Gastrocnemius medialis (tissue), 4 donors: ENCODE data around the gene SDS.
"Not testable (repeated sequence)": the region's sequence is repeated elsewhere in the genome, so short reads cannot be mapped to it uniquely, and the experiment has no call there.

Source experiments
- POLR2A ChIP-seq, 2 donors: fragments of 450-650 bp; IDR thresholded peaks; one replicate each; pipeline ENCODE4 v1.6.1; 2017; ENCODE audit warnings: antibody characterized with exemption in 2 of 2, mild to moderate bottlenecking in 2 of 2, moderate library complexity in 2 of 2
- TF ChIP-seq, protein P1 (sequence below), 5 experiments: fragments of 450-650 bp in 3 of 5; fragments of 200-600 bp in 2 of 5; sonication (generic) in 2 of 5; IDR thresholded peaks in 4 of 5; conservative IDR thresholded peaks in 1 of 5; 1 replicate in 4 of 5; 2 replicates in 1 of 5; pipeline ENCODE4 v1.5.1; 2016 to 2019; ENCODE audit warnings: antibody characterized with exemption in 5 of 5, mild to moderate bottlenecking in 3 of 5, moderate library complexity in 3 of 5

DNA sequence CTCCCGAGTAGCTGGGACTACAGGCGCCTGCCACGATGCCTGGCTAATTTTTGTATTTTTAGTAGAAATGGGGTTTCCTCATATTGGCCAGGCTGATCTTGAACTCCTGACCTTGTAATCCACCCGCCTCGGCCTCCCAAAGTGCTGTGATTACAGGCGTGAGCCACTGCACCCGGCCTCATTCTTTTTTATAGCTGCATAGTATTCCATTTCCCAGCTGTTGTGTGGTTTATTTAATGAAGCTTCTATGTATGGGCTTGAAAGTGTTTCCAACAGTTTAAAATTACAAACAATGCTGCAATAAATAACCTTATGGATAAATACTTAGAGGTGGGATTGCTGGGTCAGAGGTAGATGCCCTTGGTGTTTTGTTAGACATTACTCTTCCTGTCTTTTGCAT is 49.5 kb downstream of the SDS start:
- TF ChIP-seq, protein P1, sequence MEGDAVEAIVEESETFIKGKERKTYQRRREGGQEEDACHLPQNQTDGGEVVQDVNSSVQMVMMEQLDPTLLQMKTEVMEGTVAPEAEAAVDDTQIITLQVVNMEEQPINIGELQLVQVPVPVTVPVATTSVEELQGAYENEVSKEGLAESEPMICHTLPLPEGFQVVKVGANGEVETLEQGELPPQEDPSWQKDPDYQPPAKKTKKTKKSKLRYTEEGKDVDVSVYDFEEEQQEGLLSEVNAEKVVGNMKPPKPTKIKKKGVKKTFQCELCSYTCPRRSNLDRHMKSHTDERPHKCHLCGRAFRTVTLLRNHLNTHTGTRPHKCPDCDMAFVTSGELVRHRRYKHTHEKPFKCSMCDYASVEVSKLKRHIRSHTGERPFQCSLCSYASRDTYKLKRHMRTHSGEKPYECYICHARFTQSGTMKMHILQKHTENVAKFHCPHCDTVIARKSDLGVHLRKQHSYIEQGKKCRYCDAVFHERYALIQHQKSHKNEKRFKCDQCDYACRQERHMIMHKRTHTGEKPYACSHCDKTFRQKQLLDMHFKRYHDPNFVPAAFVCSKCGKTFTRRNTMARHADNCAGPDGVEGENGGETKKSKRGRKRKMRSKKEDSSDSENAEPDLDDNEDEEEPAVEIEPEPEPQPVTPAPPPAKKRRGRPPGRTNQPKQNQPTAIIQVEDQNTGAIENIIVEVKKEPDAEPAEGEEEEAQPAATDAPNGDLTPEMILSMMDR (IDR thresholded peaks at IDR 0.05 in 4 of 5, conservative IDR thresholded peaks at IDR 0.05 in 1 of 5): not testable (repeated sequence)
- TF ChIP-seq POLR2A (IDR thresholded peaks at IDR 0.05): not testable (repeated sequence)
